ENCODE measurements around the gene RICTOR. TPM values are rescaled to one million over a fixed set of nuclear protein-coding genes. Genes with fewer than 3 reads are reported as not detected.
A peak's percentile ranks its signal among the peaks of the same experiment; 100 is the strongest.

Gene RICTOR
- total and polyA plus RNA-seq, 12 donors, result 3.1 to 88.3 (median 45.5) TPM

DNA sequence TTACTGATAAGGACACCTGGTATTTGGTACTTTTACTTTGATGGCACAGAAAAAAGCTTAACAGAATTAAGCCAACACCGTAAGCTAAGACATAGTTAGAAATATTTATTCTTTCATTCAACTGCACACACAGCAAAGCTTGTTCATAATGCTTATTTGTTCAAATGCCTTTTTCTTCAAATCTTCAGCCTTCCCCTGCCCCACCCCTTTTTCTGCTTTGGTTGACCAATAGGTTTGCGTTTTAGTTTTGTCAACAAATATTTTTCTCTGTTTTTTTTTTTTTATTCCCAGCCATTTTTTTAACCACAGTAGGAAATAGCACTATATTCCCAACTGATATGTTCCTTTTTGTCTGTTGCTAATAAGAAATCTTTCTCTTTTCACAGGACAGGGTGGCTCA, 4.9 kb upstream of the RICTOR start:
- TF ChIP-seq, protein P1, sequence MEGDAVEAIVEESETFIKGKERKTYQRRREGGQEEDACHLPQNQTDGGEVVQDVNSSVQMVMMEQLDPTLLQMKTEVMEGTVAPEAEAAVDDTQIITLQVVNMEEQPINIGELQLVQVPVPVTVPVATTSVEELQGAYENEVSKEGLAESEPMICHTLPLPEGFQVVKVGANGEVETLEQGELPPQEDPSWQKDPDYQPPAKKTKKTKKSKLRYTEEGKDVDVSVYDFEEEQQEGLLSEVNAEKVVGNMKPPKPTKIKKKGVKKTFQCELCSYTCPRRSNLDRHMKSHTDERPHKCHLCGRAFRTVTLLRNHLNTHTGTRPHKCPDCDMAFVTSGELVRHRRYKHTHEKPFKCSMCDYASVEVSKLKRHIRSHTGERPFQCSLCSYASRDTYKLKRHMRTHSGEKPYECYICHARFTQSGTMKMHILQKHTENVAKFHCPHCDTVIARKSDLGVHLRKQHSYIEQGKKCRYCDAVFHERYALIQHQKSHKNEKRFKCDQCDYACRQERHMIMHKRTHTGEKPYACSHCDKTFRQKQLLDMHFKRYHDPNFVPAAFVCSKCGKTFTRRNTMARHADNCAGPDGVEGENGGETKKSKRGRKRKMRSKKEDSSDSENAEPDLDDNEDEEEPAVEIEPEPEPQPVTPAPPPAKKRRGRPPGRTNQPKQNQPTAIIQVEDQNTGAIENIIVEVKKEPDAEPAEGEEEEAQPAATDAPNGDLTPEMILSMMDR (IDR thresholded peaks at IDR 0.05), result no peak
- WGBS, 2 donors, result 87% methylated on average over 2 of the region's 2 CpGs
- Histone ChIP-seq H3K27ac (no peak overlapping the region), H3K27me3 (no peaks in the 10 kb centered on the region), H3K4me1 (peaks cover 0 to 28% (median 8%) of the 10 kb centered on the region in 9 donors), H3K9me3 (no peaks in the 10 kb centered on the region), H3K36me3 (no peaks in the 10 kb centered on the region), H3K4me3 (no peak overlapping the region)
- ATAC-seq (no peak), DNase-seq (no peak)
- intact Hi-C loops (cut with DNase I), result loop anchor here in 3 of 10 donors (5.0 to 10.0 kb wide), 2 partner anchors 72 to 244 kb away; no protein-coding TSS in a partner anchor

DNA sequence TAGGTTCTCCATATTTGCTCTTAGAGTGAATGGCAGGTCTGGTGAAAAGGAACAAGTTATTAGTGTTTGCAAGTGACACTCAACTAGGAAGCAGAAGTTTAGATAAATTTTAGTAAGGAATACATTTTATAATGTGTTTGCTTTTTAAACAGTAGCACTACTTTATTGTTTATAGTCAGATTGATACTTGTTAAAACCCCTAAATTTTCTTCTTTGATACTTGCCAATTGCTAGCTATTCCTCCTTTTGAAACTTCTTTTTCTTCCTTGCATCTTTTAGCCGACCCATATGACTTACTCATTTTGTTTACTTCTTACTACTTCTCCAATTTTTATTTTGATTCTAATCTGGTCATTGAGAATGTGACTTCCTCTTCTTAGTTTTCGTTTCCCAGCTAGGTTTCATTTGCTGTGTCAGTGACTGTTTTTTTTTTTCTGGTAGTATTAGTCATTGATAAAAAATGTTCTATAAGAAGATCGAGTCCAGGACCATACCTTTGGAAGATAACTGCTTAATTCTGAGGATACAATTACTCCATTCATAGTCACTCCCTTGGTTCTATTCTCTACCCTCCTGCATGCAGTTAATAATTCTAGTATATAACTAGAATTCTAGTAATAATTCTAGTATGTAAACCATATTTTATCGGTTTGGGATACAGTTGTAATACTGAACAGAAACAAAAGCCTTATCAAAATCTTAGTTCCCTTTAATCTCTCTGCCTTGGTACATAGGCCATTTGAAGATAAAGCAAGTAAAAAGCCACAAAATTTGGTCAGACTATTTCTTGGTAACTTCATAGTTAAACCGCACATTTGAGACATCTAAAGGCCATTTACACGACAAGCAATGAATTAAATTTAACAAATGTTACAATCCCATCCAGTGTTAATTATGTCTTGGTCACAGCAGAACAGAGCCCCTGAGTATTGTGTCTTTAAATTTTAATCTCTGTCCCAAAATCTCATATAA, 2.8 kb upstream of the RICTOR start:
- H3K4me1 ChIP-seq, result peaks cover 0 to 42% (median 19%) of the 10 kb centered on the region in 9 donors
- 43 to 52% methylated on average over 6 of the region's 6 CpGs for WGBS, 2 donors
- peak overlapping the region in 6 of 10 donors; percentile 74 to 93 (median 88) for H3K4me3 ChIP-seq

DNA sequence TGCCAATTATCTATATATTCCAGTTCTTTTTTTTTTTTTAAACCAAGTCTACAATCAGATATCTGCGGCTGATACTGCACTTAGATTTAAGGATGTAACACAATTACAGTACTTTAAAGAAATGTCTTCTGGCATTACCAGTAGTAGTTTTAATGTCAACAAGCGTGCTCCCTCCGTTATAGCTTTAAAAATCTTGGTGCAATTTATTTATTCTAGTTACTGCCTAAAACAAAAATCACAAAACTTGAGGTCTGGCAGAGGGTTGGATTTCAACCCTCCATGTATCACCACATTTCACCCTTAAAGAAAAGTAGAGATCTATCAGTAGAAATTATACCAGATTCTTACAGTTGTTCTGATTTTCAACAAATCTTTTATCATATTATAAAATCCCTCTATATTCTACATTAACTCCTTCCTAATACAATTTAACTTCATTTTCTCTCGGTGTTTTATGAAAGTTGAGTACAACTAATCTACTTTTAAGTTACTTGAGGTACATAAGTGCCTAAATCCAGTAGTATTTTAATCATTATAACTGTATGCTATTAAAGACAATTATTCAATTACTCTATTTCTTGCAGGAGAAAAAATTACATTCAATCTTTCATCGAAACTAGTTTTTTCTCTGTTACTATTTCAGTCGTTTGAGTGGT, 2.0 kb upstream of the RICTOR start:
- no peak for DNase-seq
- intact Hi-C loops (cut with DNase I), result loop anchor here in 4 of 10 donors (1.0 to 10.0 kb wide), 3 partner anchors 69 to 241 kb away; no protein-coding TSS in a partner anchor
- TF ChIP-seq, protein P1 (IDR thresholded peaks at IDR 0.05), result no peak
- no peaks in the 10 kb centered on the region for H3K9me3 ChIP-seq
- H3K4me3 ChIP-seq, result peak overlapping the region in 7 of 10 donors; percentile 74 to 94 (median 88)
- peaks cover 0 to 50% (median 25%) of the 10 kb centered on the region in 9 donors for H3K4me1 ChIP-seq
- no peaks in the 10 kb centered on the region for H3K27me3 ChIP-seq
- 65 to 68% methylated on average over 6 of the region's 6 CpGs for WGBS, 2 donors
- H3K27ac ChIP-seq, result peak overlapping the region; percentile 4 to 100 (median 98)
- no peaks in the 10 kb centered on the region for H3K36me3 ChIP-seq
- no peak for ATAC-seq

More for the DNA sequence above, 2.8 kb upstream of the RICTOR start:
- intact Hi-C loops (cut with DNase I), result loop anchor here in 4 of 10 donors (1.0 to 10.0 kb wide), 3 partner anchors 70 to 242 kb away; no protein-coding TSS in a partner anchor
- Histone ChIP-seq H3K36me3 (no peaks in the 10 kb centered on the region), H3K27me3 (no peaks in the 10 kb centered on the region), H3K27ac (peak overlapping the region in 9 of 10 donors; percentile 4 to 100 (median 98)), H3K9me3 (no peaks in the 10 kb centered on the region)
- ATAC-seq (no peak), DNase-seq (no peak)
- TF ChIP-seq, protein P1 (IDR thresholded peaks at IDR 0.05), result no peak

DNA sequence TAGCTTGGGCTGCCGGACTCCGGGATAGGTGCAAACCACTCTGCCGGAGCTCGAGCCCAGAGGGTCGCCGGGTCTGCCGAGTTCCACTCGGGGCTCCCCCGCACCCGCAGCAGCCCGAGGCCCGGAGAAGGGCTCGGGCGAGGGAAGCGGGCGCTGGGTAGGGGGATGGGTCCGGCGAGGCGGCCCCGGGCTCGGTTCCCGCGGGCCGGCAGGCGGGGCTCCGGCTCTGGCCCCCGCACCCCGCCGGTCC, 507 bp downstream of the RICTOR start:
- 0 to 1% methylated on average over 28 to 29 of the region's 29 CpGs for WGBS, 2 donors
- TF ChIP-seq, protein P1 (IDR thresholded peaks at IDR 0.05), result peak in 1 of 9 donors; percentile 0
- intact Hi-C loops (cut with DNase I), result loop anchor here in 4 of 10 donors (5.0 to 10.0 kb wide), 4 partner anchors 56 to 239 kb away; no protein-coding TSS in a partner anchor
- DNase-seq (no peak), ATAC-seq (peak in 4 of 8 donors; percentile 53 to 68 (median 60))
- Histone ChIP-seq H3K4me1 (peaks cover 0 to 59% (median 30%) of the 10 kb centered on the region in 9 donors), H3K27me3 (no peaks in the 10 kb centered on the region), H3K4me3 (peak overlapping the region; percentile 73 to 94 (median 87)), H3K27ac (peak overlapping the region; percentile 97 to 100 (median 98)), H3K9me3 (no peaks in the 10 kb centered on the region), H3K36me3 (peaks cover 0 to 13% (median 0%) of the 10 kb centered on the region in 9 donors)
